HCEC 1CT (cell line): Measurements from ENCODE around the gene PRMT7.

Experiments
- DNase-seq: peaks from one replicate; pipeline ENCODE4 v3.0.0-alpha.2; 2017

Gene PRMT7

DNA sequence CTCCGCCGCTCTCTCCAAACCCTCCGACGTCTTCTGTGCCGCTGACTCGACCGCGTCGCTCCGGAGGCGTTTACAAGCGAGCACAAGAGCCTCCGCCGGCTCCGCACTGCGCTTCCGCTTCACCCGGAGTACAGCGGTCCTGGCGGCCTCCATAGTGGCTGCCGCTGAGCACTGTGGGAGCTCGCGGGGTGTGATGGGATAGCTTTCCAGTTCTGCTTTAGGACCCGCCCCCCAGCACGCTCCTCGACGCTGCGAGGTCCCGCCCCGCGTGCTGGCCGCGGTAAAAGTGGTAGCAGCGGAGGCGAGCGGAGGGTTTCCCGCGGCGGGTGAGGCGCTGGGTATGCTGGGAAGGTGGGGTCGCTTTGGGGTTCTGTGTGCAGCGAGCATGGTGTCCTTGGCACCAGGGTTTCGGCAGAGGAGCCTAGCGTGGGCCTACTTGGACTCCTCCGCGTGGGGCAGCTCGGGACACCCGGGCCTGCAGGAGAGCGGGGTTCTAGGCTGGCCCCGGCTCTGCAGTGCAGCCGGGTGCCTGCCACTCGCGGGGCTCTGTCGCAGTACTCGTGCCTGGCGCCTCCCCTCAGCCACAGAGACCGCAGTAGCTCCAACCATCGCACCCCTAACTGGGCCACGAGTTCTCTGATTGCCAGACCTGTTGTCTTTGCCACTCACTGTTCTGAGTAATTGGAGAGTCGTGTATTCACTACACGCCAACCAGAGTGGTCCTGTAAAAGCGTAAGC is at the start of gene PRMT7, which contains the start of gene SLC7A6OS:
TSS of gene PRMT7 (plus strand) at position 246 of the 738 bp plus-strand sequence. CDS start 4,961 bp downstream, outside the sequence.
TSS of gene SLC7A6OS (minus strand) at position 173 of the 738 bp plus-strand sequence. CDS start at position 153, 20 bp downstream.
- DNase-seq: peak; percentile 93

GRCh38 chr16:68263559-68264127 is 47.2 kb upstream of the PRMT7 start:
- DNase-seq: no peak

DNA sequence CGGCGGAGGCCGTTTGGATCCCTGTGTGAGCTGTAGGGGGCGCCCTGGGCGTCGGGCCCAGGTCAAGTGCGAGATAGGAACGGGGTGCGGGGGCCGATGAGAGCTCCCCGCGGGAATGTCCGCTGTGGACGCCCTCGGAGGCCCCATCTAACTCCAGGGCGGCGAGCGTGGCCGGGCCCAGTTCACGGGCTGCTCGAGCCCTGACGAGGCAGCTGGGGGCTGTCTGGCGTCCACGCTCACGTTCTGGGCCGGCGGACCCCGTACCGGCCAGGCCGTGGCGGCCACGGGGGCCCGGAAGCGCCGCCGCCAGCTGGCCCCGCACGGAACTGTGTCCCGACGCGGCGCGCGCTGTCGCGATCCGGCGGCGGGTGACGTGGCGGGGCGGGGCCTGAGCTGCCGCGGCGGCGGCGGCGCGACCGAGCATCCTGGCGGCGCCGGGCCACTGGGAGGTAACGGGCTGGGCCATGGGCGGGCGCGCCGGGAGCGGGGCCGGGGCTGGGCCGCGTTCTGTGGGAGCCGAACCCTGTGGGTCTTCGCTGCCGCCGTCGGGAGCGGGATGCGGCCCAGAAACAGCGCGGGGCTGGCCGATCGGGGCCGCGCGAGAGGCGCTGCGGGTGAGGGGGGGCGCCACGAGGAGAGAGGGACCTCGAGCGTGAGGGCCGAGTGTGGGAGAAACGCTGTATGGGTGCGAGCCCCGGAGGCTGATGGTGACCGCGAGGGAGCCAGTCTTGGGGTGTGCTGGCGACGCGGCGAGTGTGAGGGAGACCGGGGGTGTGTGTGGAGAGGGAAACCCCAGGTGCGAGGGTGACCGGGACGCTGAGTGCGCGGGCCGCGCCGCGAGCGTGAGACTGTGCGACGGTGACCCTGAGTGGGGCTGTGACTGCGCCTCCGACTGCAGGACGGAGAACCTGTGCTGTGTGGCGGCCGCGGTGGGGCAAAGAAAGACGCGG is 46.4 kb upstream of the PRMT7 start, which contains the start of gene SLC7A6:
TSS of gene SLC7A6 (plus strand) at position 399 of the 950 bp plus-strand sequence. CDS start 10,201 bp downstream, outside the sequence.
- DNase-seq: peak; percentile 85

DNA sequence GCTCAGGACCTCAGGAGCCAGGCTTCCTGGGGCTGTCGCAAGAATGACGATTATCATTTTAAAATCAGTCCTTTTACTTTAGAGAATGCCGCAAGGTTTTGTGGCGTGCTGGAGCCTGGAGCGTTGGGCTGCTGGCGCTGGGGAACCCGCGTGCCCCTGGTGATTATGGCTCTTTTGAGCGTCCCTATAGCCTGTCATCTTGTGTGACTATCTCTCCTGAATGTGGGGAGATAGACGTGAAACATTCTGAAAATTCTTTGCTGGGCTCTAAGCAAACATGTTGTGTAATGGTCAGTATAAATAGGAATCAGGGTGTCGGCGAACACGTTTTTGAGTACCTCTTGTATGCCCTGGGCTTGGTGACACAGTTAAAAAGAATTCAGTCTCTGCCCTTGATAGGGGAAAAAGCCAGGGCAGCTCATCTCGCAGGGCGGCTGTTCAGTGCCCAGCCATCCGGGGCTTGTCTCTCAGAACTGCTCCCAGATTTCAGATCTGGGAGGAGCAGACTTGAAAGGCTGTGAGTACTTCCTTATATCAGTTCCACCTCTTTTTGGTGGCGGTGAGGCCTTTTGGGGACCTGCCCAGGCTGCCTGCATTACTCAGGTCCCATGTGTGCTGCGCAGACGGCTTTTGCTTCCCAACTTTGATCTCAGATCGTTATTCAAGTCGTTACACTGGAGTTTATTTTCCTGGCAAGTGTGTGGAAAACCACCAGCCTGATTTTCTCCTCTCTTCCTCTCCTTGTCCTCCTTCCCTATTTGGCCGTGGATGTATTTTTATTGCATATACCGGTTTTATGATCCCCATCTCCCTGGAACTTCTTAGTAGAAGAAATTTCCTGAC is 45.5 kb upstream of the PRMT7 start:
- DNase-seq: peak; percentile 78

GRCh38 chr16:68267612-68268405 is 43.0 kb upstream of the PRMT7 start:
- no peak for DNase-seq

- DNase-seq: no peak
Measured at GRCh38 chr16:68269793-68270192, 41.0 kb upstream of the PRMT7 start.

GRCh38 chr16:68270353-68270752 is 40.5 kb upstream of the PRMT7 start:
- DNase-seq: no peak

GRCh38 chr16:68272507-68273209 is 38.2 kb upstream of the PRMT7 start:
- DNase-seq: no peak

DNA sequence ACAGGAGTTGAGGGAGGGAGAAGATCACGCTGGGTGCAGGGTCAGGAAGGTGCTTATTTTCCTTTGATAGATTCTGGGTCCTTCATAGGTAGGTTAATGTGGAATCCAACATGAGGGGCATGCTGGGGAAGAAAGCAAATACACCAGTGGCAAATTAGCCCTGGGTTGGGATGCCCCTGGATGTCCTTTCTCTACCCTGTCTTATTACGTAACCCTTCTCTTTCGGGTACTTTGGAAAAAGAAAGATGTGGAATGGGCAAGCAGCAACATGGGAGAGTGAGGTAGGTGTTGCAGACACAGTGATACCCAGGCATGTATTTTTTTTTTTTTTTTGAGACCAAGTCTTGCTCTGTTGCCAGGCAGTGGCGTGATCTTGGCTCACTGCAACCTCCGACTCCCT is 37.4 kb upstream of the PRMT7 start:
- no peak for DNase-seq

- DNase-seq: no peak
Measured at GRCh38 chr16:68273896-68274295, 36.9 kb upstream of the PRMT7 start.

DNA sequence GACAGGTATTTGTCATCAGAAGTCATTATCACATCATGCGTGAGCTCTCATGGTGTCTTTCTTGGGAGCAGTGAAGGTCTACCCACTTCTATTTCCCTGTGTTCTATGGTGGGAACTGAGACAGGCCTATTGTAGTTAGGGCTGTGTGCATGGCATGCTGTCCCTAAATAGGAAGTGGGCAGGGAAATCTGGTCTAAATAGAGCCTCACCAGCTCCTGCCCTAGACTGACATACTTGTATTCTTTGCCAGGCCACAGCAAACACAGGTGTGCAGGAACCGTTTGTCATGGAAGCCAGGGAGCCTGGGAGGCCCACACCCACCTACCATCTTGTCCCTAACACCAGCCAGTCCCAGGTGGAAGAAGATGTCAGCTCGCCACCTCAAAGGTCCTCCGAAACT is 36.4 kb upstream of the PRMT7 start:
- DNase-seq: no peak

DNA sequence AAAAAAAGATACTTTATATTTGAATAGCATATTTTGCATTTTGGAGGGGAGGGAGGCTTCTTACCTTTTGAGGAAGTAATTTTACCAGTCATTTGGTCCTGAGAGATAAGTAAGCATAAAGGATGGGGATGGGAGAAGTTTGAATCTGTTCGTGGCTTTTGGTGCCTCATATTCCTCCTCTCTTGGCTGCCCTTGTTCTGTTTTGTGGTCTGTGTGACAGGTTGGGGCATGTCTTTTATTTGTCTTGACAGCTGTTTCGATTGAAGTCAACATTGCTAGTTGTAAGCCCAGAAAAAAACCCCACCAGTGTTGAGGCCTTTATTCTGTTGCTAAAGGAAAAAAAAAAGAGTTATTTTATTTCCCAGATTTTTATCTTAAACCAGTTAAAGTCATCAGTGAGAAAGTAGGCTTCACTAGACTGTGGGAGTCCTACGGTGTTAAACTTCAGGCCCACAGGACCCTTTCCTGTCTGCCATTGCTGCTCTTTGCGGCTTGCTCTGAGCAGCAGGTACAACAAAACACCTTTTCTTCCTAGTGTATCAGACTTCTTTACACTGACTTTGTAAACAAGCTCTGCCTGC is 35.1 kb upstream of the PRMT7 start:
- DNase-seq: no peak

GRCh38 chr16:68276223-68276622 is 34.6 kb upstream of the PRMT7 start:
- no peak for DNase-seq

DNA sequence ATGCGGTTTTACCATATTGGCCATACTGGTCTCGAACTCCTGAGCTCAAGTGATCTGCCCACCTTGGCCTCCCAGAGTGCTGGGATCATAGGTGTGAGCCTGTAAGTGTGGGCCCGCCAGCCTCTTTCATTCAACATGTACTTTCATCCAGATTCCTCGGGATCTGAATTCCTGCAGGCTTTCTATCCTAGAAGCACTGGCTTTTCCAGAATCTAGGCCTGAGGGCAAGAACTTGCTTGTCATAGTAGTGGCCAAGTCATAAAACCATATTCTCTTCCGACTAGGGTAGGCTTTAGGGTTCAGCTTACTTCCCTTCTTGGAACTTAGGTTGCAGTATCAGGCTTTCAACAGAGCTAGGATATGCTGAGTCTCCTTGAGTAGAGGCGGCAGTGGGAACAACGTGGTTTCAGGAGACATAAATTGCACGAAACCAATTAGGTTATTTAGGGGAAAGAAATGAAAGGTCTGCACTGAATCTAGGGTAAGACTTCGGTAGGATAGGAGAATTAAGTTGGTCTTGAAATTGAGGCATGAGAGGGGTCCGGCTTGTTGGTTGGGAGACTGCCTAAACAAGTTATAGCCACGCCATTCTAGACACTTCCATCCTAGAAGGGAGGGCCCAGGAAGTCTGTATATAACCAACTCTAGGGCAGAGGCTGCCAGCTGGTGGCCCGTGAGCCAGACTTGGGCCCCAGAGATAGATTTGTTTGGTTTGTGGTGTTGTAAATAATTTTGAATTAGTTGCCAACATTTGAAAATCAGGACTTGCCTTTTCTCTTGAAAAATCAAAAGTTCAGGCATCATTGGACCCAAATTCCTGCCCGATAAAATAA is 30.9 kb upstream of the PRMT7 start:
- no peak for DNase-seq

DNA sequence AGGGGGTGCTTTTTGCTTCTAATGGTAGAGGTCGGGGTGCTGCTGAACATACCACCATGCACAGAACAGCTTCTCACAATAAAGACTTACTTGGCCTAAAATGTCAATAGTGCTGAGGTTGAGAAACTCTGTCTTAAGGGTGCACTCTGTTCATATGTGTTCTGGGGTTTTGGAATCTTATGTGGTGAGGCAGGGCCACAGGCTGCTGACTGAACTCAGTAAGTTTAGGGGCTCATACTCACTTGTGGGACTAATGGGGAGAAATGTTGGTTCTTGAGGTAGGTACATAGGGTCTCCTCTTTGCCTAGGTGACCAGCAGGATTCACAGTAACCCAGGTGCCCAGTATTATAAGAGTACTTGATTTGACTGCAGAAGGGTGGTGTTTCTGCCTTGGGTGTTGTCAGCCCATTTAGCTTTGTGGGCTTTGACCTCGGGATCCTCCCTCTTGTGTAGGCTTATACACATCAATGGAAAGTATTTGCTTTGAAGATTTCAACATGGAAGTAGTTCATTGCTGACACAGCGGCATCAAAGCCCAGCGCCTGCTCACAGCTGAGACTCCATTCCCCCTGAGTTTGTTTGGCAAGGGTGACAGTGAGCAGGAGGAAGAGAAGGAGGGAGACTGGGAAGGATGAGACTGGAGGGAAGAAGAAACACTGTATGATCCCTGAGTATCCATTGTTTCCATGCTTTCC is 29.3 kb upstream of the PRMT7 start:
- DNase-seq: no peak

- no peak for DNase-seq
Measured at GRCh38 chr16:68282064-68282452, 28.8 kb upstream of the PRMT7 start.

DNA sequence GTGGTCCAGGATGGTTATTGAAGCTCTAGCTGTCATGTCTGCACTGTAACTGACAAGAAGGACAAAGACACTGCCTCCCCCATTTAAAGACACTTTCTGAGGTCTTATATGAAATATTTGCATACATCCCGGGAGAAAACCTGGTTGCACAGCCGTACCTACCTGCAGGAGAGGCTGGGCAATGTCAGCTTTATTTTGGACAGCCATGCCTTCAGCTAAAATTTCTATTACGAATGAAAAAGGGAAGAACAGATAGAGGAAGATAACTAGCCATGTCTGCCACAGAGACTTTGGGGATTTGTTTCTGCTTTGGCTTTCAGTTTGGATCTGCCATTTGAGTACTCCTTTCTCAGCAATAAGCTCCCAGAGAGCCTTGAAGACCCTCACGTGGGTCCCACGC is 27.5 kb upstream of the PRMT7 start:
- DNase-seq: no peak

DNA sequence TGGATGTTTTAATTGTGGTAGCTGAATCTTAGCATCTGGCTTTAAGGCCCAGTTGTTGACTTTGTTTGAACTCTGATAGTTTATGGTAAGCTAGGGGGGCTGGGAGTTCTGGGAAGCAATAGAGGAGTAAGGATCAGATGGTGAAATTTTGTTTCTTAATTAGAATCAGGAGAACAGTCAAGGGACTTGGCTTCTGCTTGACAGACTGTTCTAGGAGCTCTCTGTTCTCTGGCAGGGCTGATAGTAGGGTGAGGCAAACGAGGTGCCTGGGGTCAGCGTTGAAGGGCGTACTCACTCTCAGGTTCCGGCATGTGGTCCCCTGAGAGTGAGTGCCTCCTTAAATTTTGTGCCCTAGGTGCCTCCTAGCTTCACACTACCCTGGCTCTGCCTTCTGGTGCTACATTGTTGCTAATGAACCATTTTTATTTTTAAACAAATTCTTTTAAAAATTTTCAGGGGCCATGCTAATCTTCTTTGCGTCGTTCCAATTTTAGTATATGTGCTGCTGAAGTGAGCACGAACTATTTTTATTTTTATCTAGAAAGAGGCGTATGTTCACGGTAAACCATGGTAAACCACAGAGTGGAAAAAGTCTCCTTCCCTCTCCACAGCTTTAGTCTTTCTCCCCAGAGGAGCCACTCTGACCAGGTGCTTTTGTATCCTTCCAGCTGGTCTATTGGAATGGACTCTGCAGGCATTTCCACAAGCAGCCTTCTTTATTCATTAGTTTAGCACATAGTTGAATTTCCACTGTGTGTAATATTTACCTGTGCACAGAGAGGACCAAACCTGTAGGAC is 26.8 kb upstream of the PRMT7 start:
- no peak for DNase-seq
